ENCODE measurements around the gene ACP7.
A peak's percentile ranks its signal among the peaks of the same experiment; 100 is the strongest.

Gene ACP7

DNA sequence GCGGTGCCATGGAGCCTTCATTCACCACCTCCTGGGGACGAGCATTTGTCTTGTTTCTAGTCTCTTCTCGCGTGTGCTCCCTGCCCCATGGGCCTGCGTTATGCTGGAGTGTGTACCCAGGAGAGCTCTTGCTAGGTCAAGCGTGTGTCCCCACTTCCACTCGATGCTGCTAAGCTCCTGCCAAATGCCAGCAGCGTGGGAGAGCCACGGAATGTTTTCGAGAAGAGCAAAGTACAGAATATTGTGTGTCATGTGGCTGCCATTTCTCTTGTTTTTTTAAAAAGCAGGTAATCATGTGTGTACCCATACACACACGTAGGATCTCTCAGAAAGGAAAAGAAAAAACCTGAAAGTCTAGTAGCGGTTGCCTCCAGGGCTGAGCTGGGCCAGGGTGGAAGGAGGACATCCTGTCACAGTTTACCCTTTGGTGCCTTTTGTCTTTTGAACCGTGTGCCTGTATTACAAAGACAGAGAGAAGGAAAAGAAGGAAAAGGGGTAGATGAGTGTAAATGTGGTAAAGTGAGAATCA lies 70.0 kb downstream of the ACP7 start:
- TF ChIP-seq ZFP3 (CRISPR knock-in tag; IDR thresholded peaks at IDR 0.05) (no peak), ARNTL (CRISPR knock-in tag; IDR thresholded peaks at IDR 0.05; ENCODE audit: borderline replicate concordance, low read depth) (no peak), CREB5 (CRISPR knock-in tag; IDR thresholded peaks at IDR 0.05; ENCODE audit: low read depth) (no peak)
- ATAC-seq = no peak

DNA sequence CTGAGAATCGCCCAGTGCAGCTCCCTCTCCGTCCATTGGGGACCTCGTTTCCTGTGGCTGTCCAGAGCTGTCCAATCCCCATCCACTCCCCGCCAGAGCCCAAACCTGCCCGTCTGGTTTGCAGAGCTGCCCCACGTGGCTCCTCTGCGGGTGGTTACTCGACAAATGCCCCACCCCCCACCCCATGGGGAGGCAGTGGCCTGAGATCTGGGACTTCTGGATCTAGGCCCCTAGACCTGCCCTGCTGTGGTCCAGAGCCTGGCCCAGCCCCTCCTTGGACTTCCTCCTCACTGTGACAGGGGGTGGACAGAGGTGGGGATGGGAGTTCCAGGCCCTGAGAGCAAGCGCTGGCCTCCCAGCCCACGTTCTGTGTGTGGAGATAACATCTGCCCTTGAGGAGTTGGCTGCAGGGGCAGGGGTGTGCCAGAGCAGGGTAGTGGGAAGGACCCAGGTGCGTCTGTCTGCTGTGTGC lies 70.5 kb downstream of the ACP7 start:
- 0 out of 3 replicates have a peak, but pooled peaks have one; percentile 20 for ATAC-seq
- TF ChIP-seq ZC3H10 (CRISPR knock-in tag; IDR thresholded peaks at IDR 0.05) (no peak), BACH2 (CRISPR knock-in tag; IDR thresholded peaks at IDR 0.05; ENCODE audit: borderline replicate concordance) (no peak), TCF4 (CRISPR knock-in tag; IDR thresholded peaks at IDR 0.05; ENCODE audit: borderline replicate concordance) (no peak), ZNF70 (CRISPR knock-in tag; IDR thresholded peaks at IDR 0.05) (no peak), CREB5 (CRISPR knock-in tag; IDR thresholded peaks at IDR 0.05; ENCODE audit: low read depth) (no peak), RARB (CRISPR knock-in tag; IDR thresholded peaks at IDR 0.05) (no peak)

GRCh38 chr19:39155114-39155700 lies 71.0 kb downstream of the ACP7 start:
- no peak for TF ChIP-seq OSR1 (CRISPR knock-in tag; IDR thresholded peaks at IDR 0.05)
- no peak for TF ChIP-seq ZNF565 (CRISPR knock-in tag; conservative IDR thresholded peaks at IDR 0.05; ENCODE audit: low read depth)
- no peak for TF ChIP-seq ZFP30 (CRISPR knock-in tag; IDR thresholded peaks at IDR 0.05)
- no peak for TF ChIP-seq TSHZ2 (CRISPR knock-in tag; IDR thresholded peaks at IDR 0.05)
- TF ChIP-seq TCF4 (CRISPR knock-in tag; IDR thresholded peaks at IDR 0.05; ENCODE audit: borderline replicate concordance) = no peak
- no peak for TF ChIP-seq SNAI2 (CRISPR knock-in tag; IDR thresholded peaks at IDR 0.05)
- TF ChIP-seq CREB5 (CRISPR knock-in tag; IDR thresholded peaks at IDR 0.05; ENCODE audit: low read depth) = no peak
- no peak for TF ChIP-seq RARB (CRISPR knock-in tag; IDR thresholded peaks at IDR 0.05)
- TF ChIP-seq, protein P1, sequence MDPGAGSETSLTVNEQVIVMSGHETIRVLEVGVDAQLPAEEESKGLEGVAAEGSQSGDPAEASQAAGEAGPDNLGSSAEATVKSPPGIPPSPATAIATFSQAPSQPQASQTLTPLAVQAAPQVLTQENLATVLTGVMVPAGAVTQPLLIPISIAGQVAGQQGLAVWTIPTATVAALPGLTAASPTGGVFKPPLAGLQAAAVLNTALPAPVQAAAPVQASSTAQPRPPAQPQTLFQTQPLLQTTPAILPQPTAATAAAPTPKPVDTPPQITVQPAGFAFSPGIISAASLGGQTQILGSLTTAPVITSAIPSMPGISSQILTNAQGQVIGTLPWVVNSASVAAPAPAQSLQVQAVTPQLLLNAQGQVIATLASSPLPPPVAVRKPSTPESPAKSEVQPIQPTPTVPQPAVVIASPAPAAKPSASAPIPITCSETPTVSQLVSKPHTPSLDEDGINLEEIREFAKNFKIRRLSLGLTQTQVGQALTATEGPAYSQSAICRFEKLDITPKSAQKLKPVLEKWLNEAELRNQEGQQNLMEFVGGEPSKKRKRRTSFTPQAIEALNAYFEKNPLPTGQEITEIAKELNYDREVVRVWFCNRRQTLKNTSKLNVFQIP (CRISPR knock-in tag; IDR thresholded peaks at IDR 0.05; ENCODE audit: borderline replicate concordance, low read depth) = no peak
- no peak for TF ChIP-seq ZC3H10 (CRISPR knock-in tag; IDR thresholded peaks at IDR 0.05)
- TF ChIP-seq ESRRG (CRISPR knock-in tag; IDR thresholded peaks at IDR 0.05) = no peak
- no peak for TF ChIP-seq ZNF8 (CRISPR knock-in tag; IDR thresholded peaks at IDR 0.05)
- no peak for ATAC-seq

DNA sequence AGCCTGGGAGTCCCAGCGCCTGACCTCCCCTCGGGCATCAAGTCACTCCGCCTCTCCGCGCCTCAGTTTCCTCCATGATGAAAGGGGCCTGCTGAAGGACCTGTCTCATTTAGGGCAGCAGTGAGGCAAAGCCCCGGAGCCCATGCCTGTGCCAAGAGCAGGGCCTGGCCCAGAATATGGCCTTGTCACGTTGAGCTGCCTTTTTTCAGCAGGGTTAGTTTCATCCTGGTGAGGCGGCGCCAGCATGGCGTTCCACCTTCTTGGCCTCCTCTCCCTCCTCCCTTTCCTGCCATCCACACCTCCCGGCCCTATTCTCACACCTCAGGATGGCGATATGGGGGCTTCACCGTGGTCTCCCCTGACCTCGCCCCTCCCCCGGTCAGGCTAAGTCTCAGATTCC lies 71.6 kb downstream of the ACP7 start:
- ATAC-seq = no peak
- TF ChIP-seq RARB (CRISPR knock-in tag; IDR thresholded peaks at IDR 0.05) (no peak), TSHZ2 (CRISPR knock-in tag; IDR thresholded peaks at IDR 0.05) (no peak), TCF4 (CRISPR knock-in tag; IDR thresholded peaks at IDR 0.05; ENCODE audit: borderline replicate concordance) (no peak), OSR1 (CRISPR knock-in tag; IDR thresholded peaks at IDR 0.05) (no peak), TOX (CRISPR knock-in tag; IDR thresholded peaks at IDR 0.05; ENCODE audit: borderline replicate concordance) (no peak), ZFP30 (CRISPR knock-in tag; IDR thresholded peaks at IDR 0.05) (no peak), ISL1 (CRISPR knock-in tag; IDR thresholded peaks at IDR 0.05) (no peak), CSDC2 (CRISPR knock-in tag; IDR thresholded peaks at IDR 0.05) (no peak), ZNF565 (CRISPR knock-in tag; conservative IDR thresholded peaks at IDR 0.05; ENCODE audit: low read depth) (no peak), ZNF8 (CRISPR knock-in tag; IDR thresholded peaks at IDR 0.05) (no peak)
- TF ChIP-seq, protein P1 (CRISPR knock-in tag; IDR thresholded peaks at IDR 0.05; ENCODE audit: borderline replicate concordance, low read depth) = no peak
